Hindlimb muscle (tissue), 1 donor: ENCODE measurements around the gene TRIM38. TPM values are rescaled to one million over a fixed set of nuclear protein-coding genes. Genes with fewer than 3 reads are reported as not detected.
"Not testable (repeated sequence)": the region's sequence is repeated elsewhere in the genome, so short reads cannot be mapped to it uniquely, and the experiment has no call there.

Experiments used
- DNase-seq: peaks from one replicate; pipeline ENCODE4 v3.0.0-alpha.2; 2013
- polyA plus RNA-seq: library from polyadenylated mRNA; unstranded; fragments of 120-200 nt; gene quantifications from one replicate; pipeline ENCODE4 v1.2.1, GENCODE V29; 2013; ENCODE audit not compliant: insufficient read length

Gene TRIM38
- polyA plus RNA-seq, 1 donor = 6.4 TPM

DNA sequence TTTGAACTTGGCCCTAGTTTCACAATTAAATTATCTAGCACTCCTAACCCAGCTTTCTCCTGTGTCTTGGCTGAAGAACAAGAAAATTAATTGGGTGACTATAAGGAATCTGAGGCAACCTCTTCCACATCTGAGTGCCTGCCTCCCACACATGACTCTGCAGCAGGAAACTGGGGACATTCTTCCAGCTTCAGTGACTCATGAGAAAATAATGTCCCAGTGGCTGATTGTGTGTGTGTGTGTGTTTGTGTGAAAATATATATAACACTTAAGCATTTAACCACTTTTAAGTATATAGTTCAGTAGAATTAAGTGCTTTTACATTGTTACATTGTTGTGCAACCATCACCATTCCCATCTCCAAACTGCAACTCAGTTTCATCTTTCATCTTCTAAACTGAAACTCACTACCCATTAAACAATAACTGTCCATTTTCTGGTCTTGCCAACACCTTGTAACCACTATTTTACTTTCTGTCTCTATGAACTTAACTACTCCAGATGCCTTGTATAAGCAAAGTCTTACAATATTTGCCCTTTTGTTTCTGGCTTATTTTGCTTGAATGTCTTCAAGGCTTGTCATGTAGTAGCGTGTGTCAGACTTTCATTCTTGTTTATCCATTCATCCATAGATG lies 8.7 kb downstream of the TRIM38 start:
- no peak for DNase-seq

DNA sequence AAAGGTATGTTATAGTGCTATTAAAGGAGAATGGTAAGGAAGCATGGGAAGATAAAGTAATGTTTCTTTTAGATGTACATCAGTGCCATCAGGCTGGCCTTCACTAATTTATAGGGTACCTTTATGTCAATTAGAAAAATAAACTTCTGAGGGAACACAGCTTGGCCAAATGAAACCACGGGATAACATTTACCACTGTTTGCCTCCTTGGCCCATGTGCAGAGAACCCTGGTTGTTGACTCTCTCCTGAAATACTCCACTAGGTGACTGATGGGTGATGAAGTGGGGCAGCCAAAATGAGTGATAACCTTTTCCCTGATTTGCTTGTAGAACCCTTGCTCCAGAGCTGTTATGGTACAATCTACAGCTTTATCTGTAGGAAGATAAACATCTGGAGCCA lies 9.5 kb downstream of the TRIM38 start:
- DNase-seq = no peak

DNA sequence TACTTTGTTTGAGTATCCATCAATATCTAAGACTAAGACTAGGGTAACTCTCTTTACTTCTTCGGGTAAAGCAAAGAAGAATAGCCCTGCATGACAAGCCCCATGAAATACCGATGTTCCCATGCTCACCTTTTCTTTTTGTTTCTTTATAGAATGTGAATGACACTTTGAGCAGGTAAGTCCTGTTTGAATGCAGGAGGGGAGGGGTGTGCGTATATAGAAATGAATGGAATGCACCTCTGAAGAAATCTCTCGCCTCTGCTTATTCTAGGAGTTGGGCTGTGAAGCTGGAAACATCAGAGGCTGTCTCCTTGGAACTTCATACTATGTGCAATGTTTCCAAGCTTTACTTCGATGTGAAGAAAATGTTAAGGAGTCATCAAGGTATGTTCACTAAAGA lies 10.3 kb downstream of the TRIM38 start:
- DNase-seq = no peak

DNA sequence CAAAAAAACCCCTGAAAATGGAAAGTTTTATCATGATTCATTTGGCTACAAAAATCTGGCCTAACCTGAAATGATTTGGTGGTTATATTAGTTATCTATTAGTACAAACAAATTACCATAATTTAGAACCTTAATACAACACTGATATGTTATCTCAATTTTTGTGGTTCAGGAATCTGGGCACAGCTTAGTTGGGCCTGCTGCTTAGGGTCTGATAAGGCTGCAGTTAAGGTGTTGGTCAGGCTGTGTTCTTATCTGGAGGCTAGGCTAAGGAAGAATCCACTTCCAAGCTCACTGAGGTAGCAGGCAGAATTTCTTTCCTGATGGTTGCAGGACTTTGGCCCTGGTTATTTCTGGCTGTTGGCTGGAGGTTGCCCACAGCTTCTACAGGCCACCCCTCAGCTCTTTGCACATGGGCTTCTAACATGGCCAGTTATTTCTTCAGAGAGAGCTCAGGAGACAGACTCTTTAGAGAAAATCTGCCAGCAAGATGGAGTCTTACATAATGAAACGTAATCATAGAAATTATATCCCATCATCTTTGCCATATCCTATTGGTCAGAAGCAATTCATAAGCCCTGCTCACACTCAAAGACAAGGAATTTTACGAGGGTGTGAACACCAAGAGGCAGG lies 11.4 kb downstream of the TRIM38 start:
- DNase-seq = no peak

DNA sequence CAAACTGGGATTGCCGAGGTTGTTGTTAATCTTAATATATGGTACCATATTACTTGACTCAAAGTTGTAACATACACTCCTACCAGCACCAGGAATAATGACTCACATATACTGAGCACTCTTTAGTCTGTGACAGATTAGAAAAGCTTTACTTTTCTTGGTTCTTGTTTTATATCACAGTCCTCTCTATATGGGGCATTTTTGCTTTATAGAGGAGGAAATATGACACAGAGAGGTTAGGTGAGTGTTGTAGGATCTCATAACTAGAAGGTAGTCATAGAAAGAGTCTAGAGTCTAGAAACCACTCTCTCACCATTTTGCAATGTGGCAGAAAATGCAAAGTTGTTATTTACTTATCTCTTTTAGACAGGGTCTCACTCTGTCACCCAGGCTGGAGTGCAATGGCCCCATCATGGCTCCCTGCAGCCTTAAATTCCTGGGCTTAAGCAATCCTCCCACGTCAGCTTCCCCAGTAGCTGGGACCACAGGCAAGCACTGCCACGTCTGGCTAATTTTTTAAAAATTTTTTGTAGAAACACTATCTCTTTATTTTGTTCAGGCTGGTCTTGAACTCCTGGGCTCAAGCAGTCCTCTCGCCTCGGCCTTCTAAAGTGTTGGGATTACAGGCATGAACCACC lies 13.4 kb downstream of the TRIM38 start:
- DNase-seq = no peak

DNA sequence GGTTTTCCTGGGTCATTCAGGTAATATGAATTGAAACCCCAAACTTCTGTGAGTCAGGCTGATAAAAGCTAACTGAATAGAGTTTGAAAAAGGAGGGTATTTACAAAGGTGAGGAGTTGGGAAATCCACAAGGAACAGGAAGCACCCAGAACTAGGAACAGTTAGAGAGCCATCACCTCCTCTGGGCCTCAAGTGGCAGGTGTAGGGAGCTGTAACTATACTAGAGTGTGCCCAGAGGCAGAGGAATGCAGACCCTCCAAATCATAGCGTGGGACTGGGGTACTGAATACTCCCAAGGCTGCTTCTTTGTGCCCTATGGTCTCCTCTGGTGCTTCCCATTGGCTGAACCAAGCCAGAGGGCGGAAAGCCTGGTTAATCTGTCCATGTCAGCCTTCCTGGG lies 18.3 kb downstream of the TRIM38 start:
- no peak for DNase-seq

DNA sequence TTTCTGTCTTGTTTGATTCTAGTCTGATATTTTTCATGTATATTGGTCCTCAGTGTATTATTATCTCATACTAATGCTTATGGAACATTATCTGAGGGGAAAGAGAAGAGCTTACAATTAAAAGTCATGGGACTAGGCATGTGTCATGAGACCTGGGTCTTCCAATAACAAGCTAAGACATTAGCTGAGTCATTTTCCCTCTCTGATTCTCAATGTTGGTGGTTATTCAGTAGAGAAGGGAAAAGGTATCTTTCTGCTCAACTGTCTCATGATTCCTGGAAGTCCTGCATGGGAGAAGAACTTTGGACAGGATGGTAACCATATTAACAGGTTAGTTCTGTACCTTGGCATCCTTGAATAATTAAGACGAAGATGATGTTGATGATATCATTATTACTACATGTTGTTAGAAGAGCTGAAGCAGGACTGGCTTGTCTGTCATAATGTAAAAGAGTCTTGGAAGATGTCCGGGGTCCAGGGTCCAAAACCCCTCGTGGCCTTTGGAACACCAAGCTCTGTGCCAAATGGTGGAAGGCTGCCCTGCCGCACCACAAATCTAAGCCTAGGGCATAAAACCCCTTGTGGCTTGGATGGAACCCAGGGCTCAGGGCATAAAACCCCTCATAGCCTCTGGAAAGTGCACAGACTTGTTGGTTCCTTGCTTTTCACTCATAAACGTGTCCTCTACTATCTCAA lies 19.1 kb downstream of the TRIM38 start:
- DNase-seq = no peak

DNA sequence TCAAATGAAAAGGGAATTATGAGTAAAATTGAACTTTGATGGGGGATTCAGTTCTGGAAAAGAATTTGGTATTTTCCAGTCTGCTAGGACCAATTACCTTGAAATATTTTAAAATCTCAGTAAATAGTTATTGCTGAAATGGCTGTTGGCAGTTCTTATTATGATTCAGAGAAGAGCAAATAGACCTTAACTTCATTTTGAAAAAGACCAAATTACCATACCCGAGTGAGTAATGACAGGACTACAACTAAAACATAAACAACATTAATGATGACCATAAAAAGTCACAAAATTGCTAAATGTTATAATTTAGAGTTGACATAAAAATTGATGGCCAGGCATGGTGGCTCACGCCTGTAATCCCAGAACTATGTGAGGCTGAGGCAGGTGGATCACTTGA lies 21.7 kb downstream of the TRIM38 start:
- DNase-seq = no peak

DNA sequence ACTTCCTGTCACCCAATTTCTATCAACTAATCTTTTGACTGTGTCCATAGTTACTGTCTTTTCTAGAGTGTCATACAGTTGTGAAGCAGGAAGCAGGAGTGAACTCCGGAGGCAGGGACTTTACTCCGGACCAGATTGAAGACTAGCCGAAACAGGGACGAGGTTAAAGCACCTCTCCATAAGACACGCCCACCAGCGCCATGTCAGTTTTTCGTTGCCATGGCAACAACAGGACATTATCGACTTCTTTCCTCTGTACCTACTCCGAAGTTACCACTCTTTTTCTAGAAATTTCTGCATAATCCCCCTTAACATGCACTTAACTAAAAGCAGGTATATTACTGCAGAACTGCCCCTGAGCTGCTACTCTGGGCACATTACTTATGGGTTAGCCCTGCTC lies 25.2 kb downstream of the TRIM38 start:
- DNase-seq = no peak

DNA sequence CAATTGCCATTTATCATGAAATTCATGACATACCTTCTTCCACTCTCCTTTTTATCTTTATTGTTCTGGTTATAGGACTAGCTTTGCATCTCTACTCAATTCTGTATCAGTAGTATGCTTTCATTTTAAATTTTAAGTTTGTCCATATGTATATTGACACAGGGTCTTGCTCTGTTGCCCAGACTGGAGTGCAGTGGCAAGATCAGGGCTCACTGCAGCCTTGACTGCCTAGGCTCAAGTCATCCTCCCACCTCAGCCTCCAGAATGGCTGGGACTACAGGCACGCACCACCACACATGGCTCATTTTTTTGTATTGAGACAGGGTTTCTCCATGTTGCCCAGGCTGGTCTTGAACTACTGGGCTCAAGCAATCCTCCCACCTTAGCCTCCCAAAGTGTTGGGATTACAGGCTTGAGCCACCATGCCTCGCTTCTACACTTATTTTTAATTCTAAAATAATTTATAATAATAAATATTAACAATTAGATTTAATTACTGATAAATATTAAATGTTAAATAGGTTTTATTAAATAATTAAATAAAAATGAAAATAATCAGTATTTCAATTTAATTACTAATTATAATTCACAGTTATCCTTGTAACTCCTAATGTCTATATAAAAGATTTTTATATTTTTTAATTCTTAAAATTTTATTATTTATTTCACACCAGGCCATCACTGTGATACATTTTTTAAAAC lies 27.7 kb downstream of the TRIM38 start:
- no peak for DNase-seq

DNA sequence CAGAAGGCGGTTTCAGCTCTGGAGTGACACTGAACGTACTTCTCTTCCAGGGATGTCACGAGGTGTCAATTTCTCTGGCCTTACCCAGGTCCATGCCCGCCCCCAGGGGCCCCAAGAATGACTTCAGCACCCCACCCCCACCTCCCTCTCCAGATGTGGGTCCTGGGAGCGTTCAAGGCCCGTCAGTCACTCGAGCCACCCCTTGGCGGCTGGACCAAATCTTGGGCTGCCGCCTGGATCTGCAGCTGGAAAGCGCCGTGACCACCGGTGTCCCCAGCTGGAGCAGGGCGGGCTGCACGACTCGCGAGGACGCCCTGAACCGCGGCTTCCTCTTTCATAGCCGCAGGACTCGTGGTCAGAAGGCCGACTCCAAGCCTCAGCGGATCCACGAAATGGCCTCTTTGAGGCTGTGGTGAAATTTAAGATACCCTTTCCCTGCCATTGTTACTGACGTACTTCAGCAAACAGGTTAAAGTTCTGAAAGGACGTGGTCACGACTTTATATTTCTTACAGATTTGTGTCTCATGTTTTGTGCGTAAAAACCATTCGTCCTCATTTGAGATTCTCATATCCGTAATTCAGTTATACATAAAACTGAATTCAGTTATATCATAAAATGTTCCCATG lies 29.3 kb downstream of the TRIM38 start:
- DNase-seq = peak; percentile 87

DNA sequence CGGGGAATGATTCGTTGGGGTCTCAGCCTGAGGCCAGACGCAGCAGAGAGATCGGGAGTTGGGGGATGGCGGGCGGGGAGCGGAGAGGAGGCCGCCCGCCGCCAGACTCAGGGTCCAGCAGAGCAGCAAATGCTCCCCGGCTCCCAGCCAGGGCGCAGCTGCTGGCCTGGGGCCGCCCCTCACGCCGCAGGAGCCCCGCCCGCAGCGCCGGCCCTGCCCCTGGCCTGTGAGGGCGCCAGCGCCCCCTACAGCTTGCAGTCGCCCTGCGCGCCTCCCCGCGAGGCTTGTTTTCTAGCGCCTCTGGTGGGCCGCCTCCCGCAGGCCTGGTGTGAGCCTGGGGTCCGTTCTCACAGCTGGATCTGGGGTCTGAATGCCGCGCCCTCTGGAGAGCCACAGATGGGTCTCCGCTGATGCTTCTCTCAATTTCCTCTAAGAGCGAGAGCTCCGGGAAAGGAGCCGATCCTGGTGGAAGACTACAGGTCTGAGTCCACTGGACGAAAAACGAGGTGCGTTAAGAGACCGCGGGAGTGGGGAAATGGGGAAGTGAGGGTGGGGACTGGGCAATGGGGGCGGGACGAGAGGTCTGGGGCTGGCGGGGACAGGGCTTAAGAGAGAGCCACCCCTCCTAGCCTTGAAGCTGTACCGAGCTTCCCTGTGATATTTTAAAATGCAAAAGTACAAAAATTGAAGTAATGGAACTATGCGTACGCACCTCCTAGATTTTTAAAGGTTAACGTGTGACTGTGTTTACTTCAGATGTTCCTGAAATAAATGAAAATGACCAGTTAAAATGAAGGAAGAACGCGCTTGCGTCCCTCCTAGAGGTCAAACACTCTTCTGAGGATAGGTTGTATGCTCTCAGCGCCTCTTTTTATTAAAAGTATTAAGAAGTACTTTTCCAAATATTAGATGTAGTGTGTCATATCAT lies 30.1 kb downstream of the TRIM38 start:
- peak; percentile 98 for DNase-seq

DNA sequence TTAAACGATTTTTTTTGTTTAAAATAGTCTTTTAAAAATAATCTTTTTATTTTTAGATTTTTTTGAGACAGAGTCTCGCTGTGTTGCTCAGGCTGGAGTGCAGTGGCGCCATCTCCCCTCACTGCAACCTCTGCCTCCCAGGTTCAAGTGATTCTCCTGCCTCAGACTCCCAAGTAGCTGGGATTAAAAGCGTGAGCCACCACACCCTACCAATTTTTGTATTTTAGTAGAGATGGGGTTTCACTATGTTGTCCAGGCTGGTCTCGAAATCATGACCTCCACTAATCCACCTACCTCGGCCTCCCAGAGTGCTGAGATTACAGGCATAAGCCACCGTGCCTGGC lies 30.7 kb downstream of the TRIM38 start:
- not testable (repeated sequence) for DNase-seq

DNA sequence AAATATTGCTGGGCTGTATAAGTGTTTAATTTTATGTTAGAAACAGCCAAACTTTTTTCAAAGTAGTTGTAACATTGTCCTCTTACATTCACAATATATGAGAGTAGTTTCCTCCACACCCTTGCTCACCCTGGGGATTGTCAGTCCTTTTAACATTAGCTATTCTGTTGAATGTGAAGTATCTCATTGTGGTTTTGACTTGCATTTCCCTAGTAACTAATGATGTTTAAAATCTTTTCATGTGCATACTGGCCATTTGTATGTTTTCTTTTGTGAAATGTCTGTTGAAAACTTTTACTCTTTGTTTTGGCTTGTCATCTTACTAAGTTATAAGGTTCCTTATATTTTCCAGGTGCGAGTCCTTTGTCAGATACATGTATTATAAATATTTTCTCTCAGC lies 32.9 kb downstream of the TRIM38 start:
- DNase-seq = no peak

DNA sequence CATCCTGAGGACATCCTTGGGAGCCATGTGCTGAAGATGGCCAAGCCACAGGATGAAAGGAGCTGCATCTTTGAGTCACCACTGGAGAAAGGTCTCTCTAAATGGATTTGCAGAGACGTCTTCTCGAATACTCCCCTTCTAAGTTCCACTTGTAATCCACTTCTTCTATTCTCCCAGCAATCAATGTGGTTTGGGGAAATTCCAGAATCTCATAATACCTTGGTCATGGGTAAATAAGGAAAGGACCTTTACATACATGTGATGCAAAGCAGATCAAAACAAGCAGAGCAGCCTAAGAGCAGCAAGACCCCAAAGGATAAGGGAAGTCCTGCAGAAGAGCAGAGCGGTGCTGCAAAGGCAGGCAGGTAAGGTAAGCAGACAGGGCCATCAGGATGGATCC lies 35.3 kb downstream of the TRIM38 start:
- no peak for DNase-seq

DNA sequence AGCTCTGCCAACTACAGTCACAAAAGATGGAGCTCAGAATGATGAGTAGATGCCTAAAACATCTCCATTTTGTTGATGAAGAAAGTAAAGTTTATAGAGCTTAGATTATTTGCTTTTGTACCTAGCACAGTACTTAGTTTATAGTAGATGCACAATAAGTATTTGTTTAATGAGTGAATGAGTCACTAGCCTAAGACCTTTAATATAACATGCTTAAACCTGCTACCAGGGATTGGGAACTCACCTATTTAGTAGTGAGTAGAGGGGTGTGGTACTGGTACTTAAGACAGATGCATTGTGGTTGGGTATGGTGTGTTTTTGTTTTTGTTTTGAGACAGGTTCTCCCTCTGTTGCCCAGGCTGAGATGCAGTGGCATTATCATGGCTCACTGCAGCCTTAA lies 35.8 kb downstream of the TRIM38 start:
- DNase-seq = no peak

DNA sequence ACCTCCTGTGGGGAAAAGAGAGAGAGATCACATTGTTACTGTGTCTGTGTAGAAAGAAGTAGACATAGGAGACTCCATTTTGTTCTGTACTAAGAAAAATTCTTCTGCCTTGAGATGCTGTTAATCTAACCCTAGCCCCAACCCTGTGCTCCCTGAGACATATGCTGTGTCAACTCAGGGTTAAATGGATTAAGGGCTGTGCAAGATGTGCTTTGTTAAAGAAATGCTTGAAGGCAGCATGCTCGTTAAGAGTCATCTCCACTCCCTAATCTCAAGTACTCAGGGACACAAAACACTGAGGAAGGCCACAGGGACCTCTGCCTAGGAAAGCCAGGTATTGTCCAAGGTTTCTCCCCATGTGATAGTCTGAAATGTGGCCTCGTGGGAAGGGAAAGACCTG lies 36.6 kb downstream of the TRIM38 start:
- not testable (repeated sequence) for DNase-seq

DNA sequence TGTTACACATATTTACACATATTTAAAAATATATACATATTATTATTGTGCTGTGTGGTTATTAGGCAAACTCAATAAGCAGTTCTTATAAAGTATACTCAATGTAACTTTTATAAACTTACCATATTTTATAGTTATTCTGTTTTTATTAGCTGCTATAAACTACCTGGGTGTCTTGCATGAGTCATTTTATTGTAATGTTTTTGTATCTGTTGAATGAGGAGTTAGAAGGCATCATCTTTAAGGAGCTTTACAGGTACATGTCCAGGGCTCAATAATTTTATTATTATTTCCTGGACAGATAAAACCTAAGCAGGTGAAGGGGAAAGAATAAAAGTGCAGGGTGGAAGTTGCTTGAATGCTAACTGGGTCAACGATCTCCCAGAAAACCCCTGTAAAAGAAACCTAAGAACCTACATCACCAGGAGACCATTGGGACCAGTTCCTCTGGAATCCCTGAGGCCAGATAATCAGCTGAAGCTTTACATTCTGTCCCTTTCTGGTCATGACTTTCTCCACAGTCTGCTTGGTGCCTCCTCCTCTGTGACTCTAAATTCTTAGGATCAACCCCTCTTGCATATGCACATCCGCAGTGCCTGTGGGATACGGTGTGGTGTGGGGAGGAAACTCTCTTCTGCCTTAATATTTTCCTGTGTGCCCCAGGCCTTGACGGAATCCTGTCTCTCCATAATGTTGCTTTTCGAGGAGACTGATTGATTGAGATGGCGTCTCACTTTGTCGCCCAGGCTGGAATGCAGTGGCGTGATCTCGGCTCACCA lies 38.0 kb downstream of the TRIM38 start:
- DNase-seq = no peak

DNA sequence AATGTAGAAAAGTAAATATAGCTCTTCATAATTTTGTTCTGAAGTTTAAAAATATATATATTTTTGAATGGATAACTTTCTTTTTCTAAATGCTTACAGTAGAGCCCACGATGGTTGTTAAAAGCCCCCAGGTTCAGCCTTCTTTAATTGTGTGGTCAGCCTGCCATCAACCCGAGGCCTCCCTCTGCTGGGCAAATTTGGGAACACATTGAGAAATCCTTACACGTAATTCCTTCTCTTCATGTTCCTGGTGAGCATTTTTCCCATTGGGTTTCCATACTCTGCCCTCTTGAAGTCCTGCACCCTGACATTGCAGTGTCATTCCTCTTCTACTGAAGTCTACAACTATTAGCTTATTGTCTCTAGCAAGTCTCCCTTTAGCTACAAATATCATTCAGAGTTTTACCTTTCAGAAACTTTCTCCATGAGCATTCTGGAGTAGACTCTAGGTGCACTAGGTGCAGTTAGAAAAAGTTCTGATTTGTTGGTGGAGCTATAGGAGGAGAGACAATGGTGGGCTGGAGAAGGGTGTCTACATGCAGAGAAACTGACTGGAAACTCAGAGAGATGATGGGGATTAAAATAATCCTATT lies 40.6 kb downstream of the TRIM38 start:
- peak; percentile 53 for DNase-seq
